CD4-positive, alpha-beta T cell treated with Interleukin-12 subunit alpha and Interleukin-12 subunit beta, for 1 hour (primary cell): ENCODE measurements around the gene AFF2.

ENCODE experiments used
- DNase-seq: peaks from one replicate; pipeline ENCODE4 v3.0.0-alpha.2; 2020

Gene AFF2

GRCh38 chrX:148500423-148501385, at the start of gene AFF2:
Gene AFF2 (plus strand): TSS chrX:148500617. CDS start chrX:148501098, 481 bp downstream.
- DNase-seq = peak; percentile 45

GRCh38 chrX:148457279-148457678, 43.1 kb upstream of the AFF2 start:
- DNase-seq = no peak

GRCh38 chrX:148459343-148459742, 41.1 kb upstream of the AFF2 start:
- no peak for DNase-seq

GRCh38 chrX:148466292-148466691, 34.1 kb upstream of the AFF2 start:
- DNase-seq = no peak

GRCh38 chrX:148470324-148470723, 30.1 kb upstream of the AFF2 start:
- no peak for DNase-seq

GRCh38 chrX:148474030-148474429, 26.4 kb upstream of the AFF2 start:
- no peak for DNase-seq

GRCh38 chrX:148492057-148492456, 8.4 kb upstream of the AFF2 start:
- DNase-seq = no peak

- DNase-seq = no peak
Observed at GRCh38 chrX:148495176-148495575, 5.2 kb upstream of the AFF2 start.

GRCh38 chrX:148498067-148498466, 2.4 kb upstream of the AFF2 start:
- peak; percentile 1 for DNase-seq

- DNase-seq = no peak
Observed at GRCh38 chrX:148499638-148500422, 587 bp upstream of the AFF2 start.

- peak; percentile 0 for DNase-seq
Observed at GRCh38 chrX:148501386-148502066, 1.1 kb downstream of the AFF2 start.

- DNase-seq = no peak
Observed at GRCh38 chrX:148504506-148504905, 4.1 kb downstream of the AFF2 start.

- DNase-seq = no peak
Observed at GRCh38 chrX:148507418-148507817, 7.0 kb downstream of the AFF2 start.

- no peak for DNase-seq
Observed at GRCh38 chrX:148512453-148512852, 12.0 kb downstream of the AFF2 start.

- DNase-seq = no peak
Observed at GRCh38 chrX:148513661-148514060, 13.2 kb downstream of the AFF2 start.

GRCh38 chrX:148517176-148517575, 16.8 kb downstream of the AFF2 start:
- no peak for DNase-seq

GRCh38 chrX:148522006-148522405, 21.6 kb downstream of the AFF2 start:
- DNase-seq = no peak

GRCh38 chrX:148523303-148524080, 23.1 kb downstream of the AFF2 start:
- DNase-seq = no peak

- DNase-seq = peak; percentile 1
Observed at GRCh38 chrX:148530464-148531077, 30.2 kb downstream of the AFF2 start.

- DNase-seq = no peak
Observed at GRCh38 chrX:148534291-148534690, 33.9 kb downstream of the AFF2 start.

GRCh38 chrX:148535639-148536038, 35.2 kb downstream of the AFF2 start:
- no peak for DNase-seq

- no peak for DNase-seq
Observed at GRCh38 chrX:148536961-148537360, 36.5 kb downstream of the AFF2 start.
